DND-41 (cell line): Measurements from ENCODE around the gene PCIF1.

Experiments
- CTCF ChIP-seq: IDR thresholded peaks from 2 replicates; pipeline ENCODE4 v1.5.1; 2012; ENCODE audit warnings: borderline replicate concordance, low read length, moderate library complexity, mild to moderate bottlenecking; ENCODE audit not compliant: poor library complexity, severe bottlenecking; ENCODE audit errors: extremely low read depth
- EZH2 ChIP-seq: IDR thresholded peaks from 3 replicates; pipeline ENCODE4 v1.6.1; 2012; ENCODE audit warnings: borderline replicate concordance, low read depth, mild to moderate bottlenecking, moderate library complexity, low read length, inconsistent platforms; ENCODE audit not compliant: severe bottlenecking

GRCh38 chr20:45991616-45992015 lies 57.1 kb downstream of the PCIF1 start:
- TF ChIP-seq CTCF (no peak), EZH2 (no peak)
